Parathyroid adenoma (tissue), 2 donors: Measurements from ENCODE around the gene SUMF2.
"Not testable (repeated sequence)": the region's sequence is repeated elsewhere in the genome, so short reads cannot be mapped to it uniquely, and the experiment has no call there.

Source experiments
- H2AFZ ChIP-seq: fragments of 300-600 bp; sonication (generic); one replicate; pipeline ENCODE4 v1.7.0; 2017; ENCODE audit warnings: antibody characterized with exemption, mild to moderate bottlenecking
- H3K27ac ChIP-seq: fragments of 300-600 bp; sonication (generic); one replicate; pipeline ENCODE4 v1.7.0; 2017
- H3K27me3 ChIP-seq: fragments of 300-600 bp; sonication (generic); one replicate; pipeline ENCODE4 v1.7.0; 2017; ENCODE audit warnings: low read length; ENCODE audit not compliant: control insufficient read depth, insufficient read depth
- H3K36me3 ChIP-seq: fragments of 300-600 bp; sonication (generic); one replicate; pipeline ENCODE4 v1.7.0; 2017; ENCODE audit warnings: low read length; ENCODE audit not compliant: control insufficient read depth, insufficient read depth
- H3K4me1 ChIP-seq: fragments of 300-600 bp; sonication (generic); one replicate; pipeline ENCODE4 v1.7.0; 2017; ENCODE audit warnings: control low read depth
- H3K4me2 ChIP-seq: fragments of 300-600 bp; sonication (generic); one replicate; pipeline ENCODE4 v1.7.0; 2017; ENCODE audit warnings: low read length
- H3K4me3 ChIP-seq: fragments of 300-600 bp; sonication (generic); one replicate; pipeline ENCODE4 v1.7.0; 2017; ENCODE audit warnings: low read depth, low read length
- H3K79me2 ChIP-seq: fragments of 300-600 bp; sonication (generic); one replicate; pipeline ENCODE4 v1.7.0; 2017; ENCODE audit warnings: control low read depth
- H3K9ac ChIP-seq: fragments of 300-600 bp; sonication (generic); one replicate; pipeline ENCODE4 v1.7.0; 2017; ENCODE audit warnings: mild to moderate bottlenecking
- H3K9me3 ChIP-seq: fragments of 300-600 bp; sonication (generic); one replicate; pipeline ENCODE4 v1.7.0; 2017; ENCODE audit warnings: low read length; ENCODE audit not compliant: control insufficient read depth
- TF ChIP-seq, protein P1 (sequence below): fragments of 300-600 bp; sonication (generic); IDR thresholded peaks from one replicate; pipeline ENCODE4 v1.7.0; 2017; ENCODE audit warnings: antibody characterized with exemption, mild to moderate bottlenecking
- donor health status: primary hyperparathyroidism.

SUMF2 gene

GRCh38 chr7:56078196-56078595 is 14.1 kb downstream of the SUMF2 start:
- H3K9me3 ChIP-seq: no peaks in the 10 kb centered on the region
- no peak overlapping the region for H3K9ac ChIP-seq
- H3K79me2 ChIP-seq: no peaks in the 10 kb centered on the region
- peaks cover 5% of the 10 kb centered on the region for H3K4me1 ChIP-seq
- H3K4me3 ChIP-seq: no peak overlapping the region
- TF ChIP-seq, protein P1, sequence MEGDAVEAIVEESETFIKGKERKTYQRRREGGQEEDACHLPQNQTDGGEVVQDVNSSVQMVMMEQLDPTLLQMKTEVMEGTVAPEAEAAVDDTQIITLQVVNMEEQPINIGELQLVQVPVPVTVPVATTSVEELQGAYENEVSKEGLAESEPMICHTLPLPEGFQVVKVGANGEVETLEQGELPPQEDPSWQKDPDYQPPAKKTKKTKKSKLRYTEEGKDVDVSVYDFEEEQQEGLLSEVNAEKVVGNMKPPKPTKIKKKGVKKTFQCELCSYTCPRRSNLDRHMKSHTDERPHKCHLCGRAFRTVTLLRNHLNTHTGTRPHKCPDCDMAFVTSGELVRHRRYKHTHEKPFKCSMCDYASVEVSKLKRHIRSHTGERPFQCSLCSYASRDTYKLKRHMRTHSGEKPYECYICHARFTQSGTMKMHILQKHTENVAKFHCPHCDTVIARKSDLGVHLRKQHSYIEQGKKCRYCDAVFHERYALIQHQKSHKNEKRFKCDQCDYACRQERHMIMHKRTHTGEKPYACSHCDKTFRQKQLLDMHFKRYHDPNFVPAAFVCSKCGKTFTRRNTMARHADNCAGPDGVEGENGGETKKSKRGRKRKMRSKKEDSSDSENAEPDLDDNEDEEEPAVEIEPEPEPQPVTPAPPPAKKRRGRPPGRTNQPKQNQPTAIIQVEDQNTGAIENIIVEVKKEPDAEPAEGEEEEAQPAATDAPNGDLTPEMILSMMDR: no peak
- no peaks in the 10 kb centered on the region for H3K27me3 ChIP-seq
- no peaks in the 10 kb centered on the region for H3K36me3 ChIP-seq
- H3K27ac ChIP-seq: no peak overlapping the region
- no peak overlapping the region for H2AFZ ChIP-seq
- no peak overlapping the region for H3K4me2 ChIP-seq

DNA sequence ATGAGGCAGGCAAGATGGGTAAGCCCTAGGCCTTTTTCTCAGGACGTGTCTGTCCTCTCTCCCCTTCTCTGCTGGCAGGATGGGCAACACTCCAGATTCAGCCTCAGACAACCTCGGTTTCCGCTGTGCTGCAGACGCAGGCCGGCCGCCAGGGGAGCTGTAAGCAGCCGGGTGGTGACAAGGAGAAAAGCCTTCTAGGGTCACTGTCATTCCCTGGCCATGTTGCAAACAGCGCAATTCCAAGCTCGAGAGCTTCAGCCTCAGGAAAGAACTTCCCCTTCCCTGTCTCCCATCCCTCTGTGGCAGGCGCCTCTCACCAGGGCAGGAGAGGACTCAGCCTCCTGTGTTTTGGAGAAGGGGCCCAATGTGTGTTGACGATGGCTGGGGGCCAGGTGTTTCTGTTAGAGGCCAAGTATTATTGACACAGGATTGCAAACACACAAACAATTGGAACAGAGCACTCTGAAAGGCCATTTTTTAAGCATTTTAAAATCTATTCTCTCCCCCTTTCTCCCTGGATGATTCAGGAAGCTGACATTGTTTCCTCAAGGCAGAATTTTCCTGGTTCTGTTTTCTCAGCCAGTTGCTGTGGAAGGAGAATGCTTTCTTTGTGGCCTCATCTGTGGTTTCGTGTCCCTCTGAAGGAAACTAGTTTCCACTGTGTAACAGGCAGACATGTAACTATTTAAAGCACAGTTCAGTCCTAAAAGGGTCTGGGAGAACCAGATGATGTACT is 15.5 kb downstream of the SUMF2 start:
- Histone ChIP-seq H2AFZ (no peak overlapping the region), H3K27me3 (no peaks in the 10 kb centered on the region), H3K79me2 (no peaks in the 10 kb centered on the region), H3K4me3 (no peak overlapping the region), H3K9me3 (no peaks in the 10 kb centered on the region), H3K36me3 (no peaks in the 10 kb centered on the region), H3K27ac (peak overlapping the region; percentile 26), H3K4me1 (no peaks in the 10 kb centered on the region), H3K9ac (no peak overlapping the region), H3K4me2 (no peak overlapping the region)
- TF ChIP-seq, protein P1: peak; percentile 65

- not testable (repeated sequence) for H3K27ac ChIP-seq, H3K36me3 ChIP-seq, H3K4me3 ChIP-seq
Measured at GRCh38 chr7:56080726-56081435, 16.8 kb downstream of the SUMF2 start.

DNA sequence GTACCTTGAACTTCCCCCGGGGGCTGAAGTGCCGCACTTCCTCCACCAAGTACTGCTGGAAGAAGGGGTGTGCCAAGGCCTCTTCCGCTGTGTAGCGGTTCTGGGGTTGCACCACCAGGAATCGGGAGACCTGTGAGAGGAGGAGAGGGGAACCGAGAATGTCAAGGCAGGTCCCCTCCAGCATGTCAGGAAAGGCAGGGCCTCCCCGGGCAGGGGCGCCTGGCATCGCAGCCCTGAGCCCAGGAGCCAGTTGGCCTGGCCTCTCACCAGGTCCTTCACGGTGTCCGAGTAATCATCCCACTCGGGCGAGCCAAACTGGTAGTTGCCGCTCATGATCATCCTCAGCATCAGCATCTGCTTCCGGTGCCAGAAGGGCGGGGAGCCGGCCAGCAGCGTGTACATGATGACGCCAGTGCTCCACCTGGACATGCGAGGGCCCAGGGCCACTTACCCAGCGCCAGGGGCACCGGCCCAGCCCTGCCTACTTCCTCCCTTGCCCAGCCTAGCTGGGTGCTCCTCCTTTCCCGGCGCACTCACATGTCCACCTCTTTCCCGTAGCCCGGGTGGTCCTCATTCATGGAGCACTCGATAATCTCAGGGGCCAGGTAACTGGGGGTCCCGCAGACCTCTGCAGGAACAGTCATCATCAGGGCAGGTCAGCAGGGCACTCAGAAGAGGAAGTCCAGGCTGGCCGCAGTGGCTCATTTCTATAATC is 17.7 kb downstream of the SUMF2 start:
- no peaks in the 10 kb centered on the region for H3K9me3 ChIP-seq
- H3K79me2 ChIP-seq: no peaks in the 10 kb centered on the region
- TF ChIP-seq, protein P1: no peak
- H3K9ac ChIP-seq: no peak overlapping the region
- no peak overlapping the region for H3K4me3 ChIP-seq
- H3K4me2 ChIP-seq: no peak overlapping the region
- no peaks in the 10 kb centered on the region for H3K4me1 ChIP-seq
- H3K36me3 ChIP-seq: no peaks in the 10 kb centered on the region
- H3K27ac ChIP-seq: no peak overlapping the region
- H3K27me3 ChIP-seq: no peaks in the 10 kb centered on the region
- H2AFZ ChIP-seq: no peak overlapping the region

More at GRCh38 chr7:56080726-56081435, 16.8 kb downstream of the SUMF2 start:
- not testable (repeated sequence) for H2AFZ ChIP-seq, H3K4me1 ChIP-seq, H3K79me2 ChIP-seq, H3K4me2 ChIP-seq, H3K27me3 ChIP-seq, H3K9ac ChIP-seq, H3K9me3 ChIP-seq

GRCh38 chr7:56083150-56083785 is 19.2 kb downstream of the SUMF2 start:
- Histone ChIP-seq H3K9ac (no peak overlapping the region), H3K4me2 (no peak overlapping the region), H3K4me1 (no peaks in the 10 kb centered on the region), H2AFZ (no peak overlapping the region), H3K27me3 (no peaks in the 10 kb centered on the region), H3K9me3 (no peaks in the 10 kb centered on the region), H3K4me3 (no peak overlapping the region), H3K79me2 (no peaks in the 10 kb centered on the region), H3K36me3 (no peaks in the 10 kb centered on the region), H3K27ac (no peak overlapping the region)
- TF ChIP-seq, protein P1: no peak
